HCT116 (cell line): ENCODE results near the gene MYZAP.

Experiments
- ATF3 ChIP-seq: IDR thresholded peaks from 2 replicates; pipeline ENCODE4 v1.6.1; 2012
- CBX3 ChIP-seq: IDR thresholded peaks from 2 replicates; pipeline ENCODE4 v1.6.1; 2012; ENCODE audit warnings: low read depth
- CEBPB ChIP-seq: IDR thresholded peaks from 2 replicates; pipeline ENCODE4 v1.6.1; 2012; ENCODE audit warnings: low read depth
- CTCF ChIP-seq, 3 experiments: fragments of 200-600 bp in 1 of 3; sonication (generic) in 1 of 3; IDR thresholded peaks in 2 of 3; conservative IDR thresholded peaks in 1 of 3; 2 replicates each; pipeline ENCODE4 v1.5.1; 2012 to 2017; ENCODE audit warnings: low read depth in 2 of 3, low read length in 2 of 3, antibody characterized with exemption in 1 of 3, borderline replicate concordance in 1 of 3, control low read depth in 1 of 3, mild to moderate bottlenecking in 1 of 3, mixed read lengths in 1 of 3, mixed run types in 1 of 3, moderate library complexity in 1 of 3; ENCODE audit not compliant: insufficient read depth in 1 of 3
- EGR1 ChIP-seq: IDR thresholded peaks from 2 replicates; pipeline ENCODE4 v1.6.1; 2012; ENCODE audit warnings: low read depth
- EZH2 ChIP-seq: fragments of 200-600 bp; sonication (generic); IDR thresholded peaks from 2 replicates; pipeline ENCODE4 v1.6.1; 2017; ENCODE audit warnings: antibody characterized with exemption, mixed run types
- EZH2phosphoT487 ChIP-seq: fragments of 200-600 bp; IDR thresholded peaks from 2 replicates; pipeline ENCODE4 v1.6.1; 2018; ENCODE audit warnings: antibody characterized with exemption, borderline replicate concordance
- POLR2A ChIP-seq: IDR thresholded peaks from 2 replicates; pipeline ENCODE4 v1.7.0; 2011; ENCODE audit warnings: borderline replicate concordance; ENCODE audit not compliant: insufficient read depth, insufficient read length; ENCODE audit errors: extremely low read depth
- POLR2AphosphoS5 ChIP-seq: IDR thresholded peaks from 2 replicates; pipeline ENCODE4 v1.6.1; 2011; ENCODE audit warnings: mild to moderate bottlenecking, low read depth, low read length, moderate library complexity
- REST ChIP-seq: IDR thresholded peaks from 2 replicates; pipeline ENCODE4 v1.6.1; 2012; ENCODE audit warnings: low read depth
- SRF ChIP-seq: IDR thresholded peaks from 2 replicates; pipeline ENCODE4 v1.6.1; 2012; ENCODE audit warnings: low read depth
- YY1 ChIP-seq: IDR thresholded peaks from 2 replicates; pipeline ENCODE4 v1.6.1; 2011; ENCODE audit warnings: low read length, low read depth, moderate library complexity, mild to moderate bottlenecking; ENCODE audit not compliant: insufficient replicate concordance; ENCODE audit errors: extremely low read depth
- ZNF274 ChIP-seq: fragments of 200-500 bp; sonication (Bioruptor generic); IDR thresholded peaks from 2 replicates; pipeline ENCODE4 v1.6.1; 2014; ENCODE audit warnings: mild to moderate bottlenecking, low read depth, low read length, inconsistent platforms

GRCh38 chr15:57572468-57572867, 19.2 kb upstream of the MYZAP start:
- TF ChIP-seq CTCF (IDR thresholded peaks at IDR 0.05 in 2 of 3, conservative IDR thresholded peaks at IDR 0.05 in 1 of 3; ENCODE audit: borderline replicate concordance in 1 of 3, insufficient read depth in 1 of 3, low read depth in 2 of 3, low read length in 2 of 3) (no peak), CBX3 (no peak), ZNF274 (no peak), POLR2AphosphoS5 (no peak), POLR2A (no peak), SRF (no peak), EZH2 (no peak), CEBPB (no peak), ATF3 (no peak), EGR1 (no peak), YY1 (no peak), EZH2phosphoT487 (no peak), REST (no peak)
